ENCODE data around the gene DUOX1.

Gene DUOX1

DNA sequence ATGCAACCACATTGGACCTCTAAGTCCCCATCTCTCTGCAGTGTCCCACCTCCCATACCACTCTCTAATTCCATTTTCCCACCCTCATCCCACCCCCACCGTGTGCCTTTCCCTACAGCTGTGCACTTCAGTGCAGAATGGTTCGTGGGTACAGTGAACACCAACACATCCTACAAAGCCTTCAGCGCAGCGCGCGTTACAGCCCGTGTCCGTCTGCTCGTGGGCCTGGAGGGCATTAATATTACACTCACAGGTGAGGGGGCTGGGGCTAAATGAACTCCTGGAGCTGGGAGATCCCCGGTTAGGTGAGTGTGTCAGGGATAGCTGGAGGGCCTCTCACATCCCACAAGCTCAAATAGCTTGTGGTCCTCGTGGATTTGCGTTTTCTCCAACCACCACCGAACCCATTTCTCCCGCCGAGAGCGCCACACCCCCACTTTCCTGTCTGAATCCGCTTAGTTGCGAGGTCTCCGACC is 13.8 kb upstream of the DUOX1 start:
- no peak overlapping the region for H3K27ac ChIP-seq (replicated peaks)
- H3K27me3 ChIP-seq (ENCODE audit: insufficient read depth, poor library complexity, severe bottlenecking), result peaks cover 62% of the 10 kb centered on the region
- no peak overlapping the region for H3K4me3 ChIP-seq (replicated peaks; ENCODE audit: insufficient read depth, low read length)
- no peak for DNase-seq (ENCODE audit: low read depth in 1 of 2, low spot score in 1 of 2)
- TF ChIP-seq GABPA (IDR thresholded peaks at IDR 0.05; ENCODE audit: low read depth), result no peak
- TF ChIP-seq, protein P1, sequence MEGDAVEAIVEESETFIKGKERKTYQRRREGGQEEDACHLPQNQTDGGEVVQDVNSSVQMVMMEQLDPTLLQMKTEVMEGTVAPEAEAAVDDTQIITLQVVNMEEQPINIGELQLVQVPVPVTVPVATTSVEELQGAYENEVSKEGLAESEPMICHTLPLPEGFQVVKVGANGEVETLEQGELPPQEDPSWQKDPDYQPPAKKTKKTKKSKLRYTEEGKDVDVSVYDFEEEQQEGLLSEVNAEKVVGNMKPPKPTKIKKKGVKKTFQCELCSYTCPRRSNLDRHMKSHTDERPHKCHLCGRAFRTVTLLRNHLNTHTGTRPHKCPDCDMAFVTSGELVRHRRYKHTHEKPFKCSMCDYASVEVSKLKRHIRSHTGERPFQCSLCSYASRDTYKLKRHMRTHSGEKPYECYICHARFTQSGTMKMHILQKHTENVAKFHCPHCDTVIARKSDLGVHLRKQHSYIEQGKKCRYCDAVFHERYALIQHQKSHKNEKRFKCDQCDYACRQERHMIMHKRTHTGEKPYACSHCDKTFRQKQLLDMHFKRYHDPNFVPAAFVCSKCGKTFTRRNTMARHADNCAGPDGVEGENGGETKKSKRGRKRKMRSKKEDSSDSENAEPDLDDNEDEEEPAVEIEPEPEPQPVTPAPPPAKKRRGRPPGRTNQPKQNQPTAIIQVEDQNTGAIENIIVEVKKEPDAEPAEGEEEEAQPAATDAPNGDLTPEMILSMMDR (IDR thresholded peaks at IDR 0.05; ENCODE audit: insufficient read depth, low read length), result no peak
- no peak for TF ChIP-seq SPI1 (IDR thresholded peaks at IDR 0.05; ENCODE audit: borderline replicate concordance, low read depth)
- TF ChIP-seq POLR2AphosphoS5 (IDR thresholded peaks at IDR 0.05; ENCODE audit: low read depth), result no peak
- no peak for TF ChIP-seq REST (IDR thresholded peaks at IDR 0.05; ENCODE audit: insufficient replicate concordance, low read depth)

DNA sequence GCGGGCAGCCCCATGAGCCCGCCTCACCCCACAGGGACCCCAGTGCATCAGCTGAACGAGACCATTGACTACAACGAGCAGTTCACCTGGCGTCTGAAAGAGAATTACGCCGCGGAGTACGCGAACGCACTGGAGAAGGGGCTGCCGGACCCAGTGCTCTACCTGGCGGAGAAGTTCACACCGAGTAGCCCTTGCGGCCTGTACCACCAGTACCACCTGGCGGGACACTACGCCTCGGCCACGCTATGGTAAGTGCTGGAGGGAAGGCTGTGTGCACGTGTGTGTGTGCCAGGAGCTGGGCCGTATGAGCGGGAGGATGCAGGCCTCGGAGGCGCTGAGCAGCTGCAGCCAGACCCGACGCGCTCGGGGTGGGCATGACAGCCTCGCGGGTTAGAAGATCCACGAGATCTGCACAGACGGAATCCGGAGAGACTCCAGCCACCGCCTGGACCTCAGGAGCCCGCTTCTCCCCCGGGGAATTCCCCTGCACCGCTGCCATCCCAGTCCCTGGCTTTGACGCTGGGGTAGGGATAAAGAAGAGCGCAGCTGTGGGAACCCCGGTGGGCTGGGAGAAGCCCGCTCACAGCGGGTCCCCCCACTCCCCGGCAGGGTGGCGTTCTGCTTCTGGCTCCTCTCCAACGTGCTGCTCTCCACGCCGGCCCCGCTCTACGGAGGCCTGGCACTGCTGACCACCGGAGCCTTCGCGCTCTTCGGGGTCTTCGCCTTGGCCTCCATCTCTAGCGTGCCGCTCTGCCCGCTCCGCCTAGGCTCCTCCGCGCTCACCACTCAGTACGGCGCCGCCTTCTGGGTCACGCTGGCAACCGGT is 13.1 kb upstream of the DUOX1 start:
- peaks cover 63% of the 10 kb centered on the region for H3K27me3 ChIP-seq (ENCODE audit: insufficient read depth, poor library complexity, severe bottlenecking)
- no peak overlapping the region for H3K27ac ChIP-seq (replicated peaks)
- no peak overlapping the region for H3K4me3 ChIP-seq (replicated peaks; ENCODE audit: insufficient read depth, low read length)
- DNase-seq (ENCODE audit: low read depth in 1 of 2, low spot score in 1 of 2), result no peak
- TF ChIP-seq SPI1 (IDR thresholded peaks at IDR 0.05; ENCODE audit: borderline replicate concordance, low read depth) (no peak), GABPA (IDR thresholded peaks at IDR 0.05; ENCODE audit: low read depth) (no peak), REST (IDR thresholded peaks at IDR 0.05; ENCODE audit: insufficient replicate concordance, low read depth) (no peak), POLR2AphosphoS5 (IDR thresholded peaks at IDR 0.05; ENCODE audit: low read depth) (no peak)
- TF ChIP-seq, protein P1 (IDR thresholded peaks at IDR 0.05; ENCODE audit: insufficient read depth, low read length), result no peak

DNA sequence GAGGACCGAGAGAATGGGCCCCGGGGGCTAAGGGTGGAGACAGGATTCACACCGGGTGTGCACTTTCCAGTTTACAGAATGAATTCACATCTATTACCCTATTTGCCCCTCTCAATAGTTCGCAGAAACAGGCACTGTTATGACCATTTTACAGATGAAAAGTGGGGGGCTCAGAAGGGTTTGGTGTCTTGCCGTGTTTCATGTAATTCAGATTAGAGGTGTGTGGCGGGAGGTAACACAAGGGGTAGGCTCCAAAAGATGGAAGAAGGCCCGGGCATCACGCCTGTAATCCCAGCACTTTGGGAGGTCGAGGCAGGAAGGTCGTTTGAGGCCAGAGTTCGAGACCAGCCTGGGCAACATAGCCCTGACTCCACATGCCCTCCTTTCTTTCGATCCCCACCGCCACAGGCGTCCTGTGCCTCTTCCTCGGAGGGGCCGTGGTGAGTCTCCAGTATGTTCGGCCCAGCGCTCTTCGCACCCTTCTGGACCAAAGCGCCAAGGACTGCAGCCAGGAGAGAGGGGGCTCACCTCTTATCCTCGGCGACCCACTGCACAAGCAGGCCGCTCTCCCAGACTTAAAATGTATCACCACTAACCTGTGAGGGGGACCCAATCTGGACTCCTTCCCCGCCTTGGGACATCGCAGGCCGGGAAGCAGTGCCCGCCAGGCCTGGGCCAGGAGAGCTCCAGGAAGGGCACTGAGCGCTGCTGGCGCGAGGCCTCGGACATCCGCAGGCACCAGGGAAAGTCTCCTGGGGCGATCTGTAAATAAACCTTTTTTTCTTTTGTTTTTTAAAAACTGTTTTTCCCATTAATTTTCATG is 12.3 kb upstream of the DUOX1 start:
- H3K4me3 ChIP-seq (replicated peaks; ENCODE audit: insufficient read depth, low read length), result no peak overlapping the region
- no peak for DNase-seq (ENCODE audit: low read depth in 1 of 2, low spot score in 1 of 2)
- peaks cover 59% of the 10 kb centered on the region for H3K27me3 ChIP-seq (ENCODE audit: insufficient read depth, poor library complexity, severe bottlenecking)
- H3K27ac ChIP-seq (replicated peaks), result no peak overlapping the region
- TF ChIP-seq REST (IDR thresholded peaks at IDR 0.05; ENCODE audit: insufficient replicate concordance, low read depth) (no peak), SPI1 (IDR thresholded peaks at IDR 0.05; ENCODE audit: borderline replicate concordance, low read depth) (no peak), GABPA (IDR thresholded peaks at IDR 0.05; ENCODE audit: low read depth) (no peak), POLR2AphosphoS5 (IDR thresholded peaks at IDR 0.05; ENCODE audit: low read depth) (no peak)
- TF ChIP-seq, protein P1 (IDR thresholded peaks at IDR 0.05; ENCODE audit: insufficient read depth, low read length), result no peak
